CD4-positive, alpha-beta T cell treated with Interleukin-2 at 100 ng/mL for 4 hours (primary cell): ENCODE data around the gene MSH4.
"Not testable (repeated sequence)": the region's sequence is repeated elsewhere in the genome, so short reads cannot be mapped to it uniquely, and the experiment has no call there.

Experiments used
- DNase-seq: peaks from one replicate; pipeline ENCODE4 v3.0.0-alpha.2; 2020; ENCODE audit warnings: low spot score

The MSH4 gene

DNA sequence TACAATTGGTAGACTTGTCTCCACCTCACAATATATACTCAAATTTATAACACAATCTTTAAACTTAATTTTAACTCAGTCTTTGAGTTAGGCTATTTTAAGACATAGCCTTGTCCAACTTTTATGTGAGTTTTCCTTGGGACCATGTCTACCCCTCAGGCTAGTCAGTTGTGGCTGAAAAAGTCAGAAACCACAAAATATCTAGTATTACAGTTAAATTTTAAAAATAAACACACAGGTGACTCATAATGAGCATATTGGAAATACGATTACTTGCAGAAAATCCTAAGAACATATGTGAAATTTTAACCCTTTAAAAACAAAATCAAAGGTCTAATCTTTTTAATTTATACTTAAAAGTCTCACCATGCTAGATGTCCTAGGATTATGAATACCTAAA lies 140.4 kb downstream of the MSH4 start:
- DNase-seq, result no peak

DNA sequence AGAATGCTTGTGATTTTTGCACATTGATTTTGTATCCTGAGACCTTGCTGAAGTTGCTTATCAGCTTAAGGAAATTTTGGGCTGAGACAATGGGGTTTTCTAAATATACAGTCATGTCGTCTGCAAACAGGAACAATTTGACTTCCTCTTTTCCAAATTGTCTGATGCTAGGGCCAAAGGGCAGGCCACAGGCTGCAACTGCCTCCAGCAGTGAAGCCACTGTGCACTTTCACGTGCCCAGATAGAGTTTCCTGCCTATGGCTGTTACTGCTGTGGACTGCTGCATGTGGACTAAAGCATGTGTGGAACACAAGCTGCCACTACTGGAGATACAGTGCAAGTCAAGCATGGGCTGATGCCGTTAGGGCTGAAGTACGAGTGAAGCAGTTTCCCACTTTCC lies 146.4 kb downstream of the MSH4 start:
- DNase-seq, result not testable (repeated sequence)

DNA sequence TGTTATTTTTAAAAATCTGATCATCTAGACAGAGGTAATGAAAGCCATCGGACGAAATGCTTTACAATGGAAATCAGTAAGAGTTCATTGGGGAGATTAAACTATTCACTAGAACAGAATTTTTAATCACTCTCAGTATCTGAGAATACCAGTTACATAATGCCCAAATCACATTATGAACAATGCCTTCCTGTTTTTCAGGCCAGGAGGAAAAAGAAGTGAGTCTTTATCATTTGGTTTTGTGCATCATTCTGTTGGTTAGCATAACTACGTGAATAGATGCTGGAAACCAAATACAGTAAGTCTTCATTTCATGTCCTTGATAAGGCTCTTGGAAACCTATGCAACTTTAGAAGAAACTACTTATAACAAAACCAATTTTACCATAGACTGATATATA lies 153.5 kb downstream of the MSH4 start:
- DNase-seq, result no peak

DNA sequence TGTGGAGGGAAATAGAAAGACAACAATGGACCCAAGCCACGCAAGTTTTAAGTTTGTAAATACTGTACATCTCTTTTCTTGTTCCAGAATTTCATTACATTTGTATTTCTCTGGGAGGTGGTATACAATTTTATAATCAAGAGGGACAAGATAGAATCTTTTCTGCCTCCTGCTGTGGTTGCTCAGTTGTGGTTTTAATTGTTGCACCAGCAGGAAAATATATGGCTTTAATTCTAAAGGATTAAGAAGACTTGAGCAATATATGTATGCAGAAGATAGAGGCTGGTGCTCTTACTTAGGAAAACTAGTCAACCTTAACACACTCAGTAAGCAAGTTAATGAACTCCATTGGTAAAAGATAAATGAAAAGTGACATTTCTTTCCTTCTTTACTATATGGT lies 155.3 kb downstream of the MSH4 start:
- no peak for DNase-seq

DNA sequence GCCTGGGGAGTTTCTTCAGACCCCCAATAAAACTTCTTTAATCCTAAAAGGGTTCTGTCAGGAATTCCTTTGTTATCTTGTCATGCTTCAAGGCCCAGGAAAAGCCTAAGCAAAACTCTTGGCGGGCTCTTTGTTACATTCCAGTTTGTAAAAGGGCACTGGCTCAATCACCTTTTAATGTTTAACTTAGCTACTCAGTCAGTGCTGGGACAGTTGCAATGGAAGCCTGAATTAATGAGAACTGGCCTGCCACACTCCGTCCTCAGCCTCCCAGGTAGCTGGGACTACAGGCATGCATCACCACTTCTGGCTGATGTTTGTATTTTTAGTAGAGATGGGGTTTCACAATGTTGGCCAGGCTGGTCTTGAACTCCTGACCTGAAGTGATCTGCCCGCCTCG lies 156.8 kb downstream of the MSH4 start:
- no peak for DNase-seq

DNA sequence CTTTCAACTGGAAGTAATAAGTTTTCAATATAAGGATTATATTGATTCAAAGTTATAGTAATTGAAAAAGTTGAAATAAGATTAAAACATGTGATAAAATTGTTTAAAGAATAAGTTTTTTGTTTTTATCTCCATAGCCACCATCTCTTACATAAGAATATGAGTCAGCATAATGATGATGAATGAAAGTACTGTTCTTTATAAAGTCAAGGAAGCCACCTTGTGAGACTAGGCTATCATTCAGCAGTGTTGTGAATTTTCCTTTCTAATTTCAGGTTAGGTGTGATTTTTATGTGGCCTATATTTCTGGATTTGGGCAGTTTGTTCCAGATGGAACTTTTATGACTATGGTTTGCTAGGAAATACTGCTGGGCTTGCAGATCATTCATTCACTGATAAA lies 157.9 kb downstream of the MSH4 start:
- no peak for DNase-seq
